ENCODE measurements around the gene IL31RA. TPM values are rescaled to one million over a fixed set of nuclear protein-coding genes. Genes with fewer than 3 reads are reported as not detected.

The IL31RA gene
- total RNA-seq, 2 donors from 2014 or later: 1.1 to 6.6 TPM

GRCh38 chr5:55894135-55894534 lies 43.0 kb downstream of the IL31RA start:
- Histone ChIP-seq H3K4me1 (ENCODE audit: control insufficient read depth in 1 of 2, low read depth in 2 of 2) (no peaks in the 10 kb centered on the region), H3K36me3 (no peaks in the 10 kb centered on the region), H3K9me3 (no peaks in the 10 kb centered on the region), H3K4me3 (no peak overlapping the region), H3K27ac (no peak overlapping the region), H3K27me3 (replicated peaks; ENCODE audit: insufficient read depth) (no peaks in the 10 kb centered on the region)
- ATAC-seq (ENCODE audit: insufficient number of reproducible peaks, low FRiP score, low read depth): no peak
- no peak for TF ChIP-seq CTCF (IDR thresholded peaks at IDR 0.05)
- no peak for DNase-seq (ENCODE audit: low spot score)

DNA sequence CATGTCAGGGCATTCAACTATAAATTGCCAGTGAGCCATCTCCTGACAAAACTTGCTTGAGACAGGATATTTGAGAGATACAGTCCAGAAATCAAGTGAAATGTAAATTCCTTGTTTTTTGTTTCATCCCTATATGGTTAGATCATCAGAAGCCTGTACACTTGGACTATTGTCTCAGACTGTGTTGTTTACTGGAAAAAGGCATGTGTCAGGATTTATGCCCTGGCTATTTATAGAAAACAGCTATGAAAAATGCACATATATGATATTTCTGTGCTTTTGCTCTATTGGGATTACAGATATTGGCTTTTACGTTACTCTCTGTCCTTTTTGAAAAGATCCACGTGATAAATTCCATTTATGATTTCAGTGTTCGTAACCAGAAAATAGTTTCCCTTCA lies 44.2 kb downstream of the IL31RA start:
- no peak for TF ChIP-seq CTCF (IDR thresholded peaks at IDR 0.05)
- H3K27ac ChIP-seq: no peak overlapping the region
- H3K4me1 ChIP-seq (ENCODE audit: control insufficient read depth in 1 of 2, low read depth in 2 of 2): no peaks in the 10 kb centered on the region
- H3K4me3 ChIP-seq: no peak overlapping the region
- DNase-seq (ENCODE audit: low spot score): no peak
- ATAC-seq (ENCODE audit: insufficient number of reproducible peaks, low FRiP score, low read depth): no peak
- H3K9me3 ChIP-seq: no peaks in the 10 kb centered on the region
- H3K27me3 ChIP-seq (replicated peaks; ENCODE audit: insufficient read depth): no peaks in the 10 kb centered on the region
- H3K36me3 ChIP-seq: no peaks in the 10 kb centered on the region

- DNase-seq (ENCODE audit: low spot score) (no peak), ATAC-seq (ENCODE audit: insufficient number of reproducible peaks, low FRiP score, low read depth) (no peak)
- no peaks in the 10 kb centered on the region for H3K9me3 ChIP-seq
- H3K27ac ChIP-seq: no peak overlapping the region
- no peaks in the 10 kb centered on the region for H3K36me3 ChIP-seq
- no peak overlapping the region for H3K4me3 ChIP-seq
- no peak for TF ChIP-seq CTCF (IDR thresholded peaks at IDR 0.05)
- no peaks in the 10 kb centered on the region for H3K4me1 ChIP-seq (ENCODE audit: control insufficient read depth in 1 of 2, low read depth in 2 of 2)
- no peaks in the 10 kb centered on the region for H3K27me3 ChIP-seq (replicated peaks; ENCODE audit: insufficient read depth)
Observed at GRCh38 chr5:55896238-55896637, 45.1 kb downstream of the IL31RA start.

DNA sequence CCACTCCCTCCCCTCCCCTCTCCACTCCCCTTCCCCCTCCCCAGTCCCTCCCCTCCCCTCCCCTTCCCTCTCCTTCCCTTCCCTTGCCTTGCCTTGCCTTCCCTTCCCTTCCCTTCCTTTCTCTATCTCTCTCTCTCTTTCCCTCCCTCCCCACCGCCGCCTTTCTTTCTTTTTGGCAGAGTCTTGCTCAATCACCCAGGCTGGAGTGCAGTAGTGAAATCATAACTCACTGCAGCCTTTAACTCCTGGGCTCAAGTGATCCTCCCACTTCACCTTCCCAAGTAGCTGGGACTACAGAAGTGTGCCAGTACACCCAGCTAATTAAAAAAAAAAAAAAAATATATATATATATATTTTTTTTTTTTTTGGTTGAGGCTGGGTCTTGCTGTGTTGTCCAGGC lies 45.5 kb downstream of the IL31RA start:
- H3K36me3 ChIP-seq: no peaks in the 10 kb centered on the region
- no peak overlapping the region for H3K4me3 ChIP-seq
- no peaks in the 10 kb centered on the region for H3K9me3 ChIP-seq
- no peaks in the 10 kb centered on the region for H3K27me3 ChIP-seq (replicated peaks; ENCODE audit: insufficient read depth)
- no peak for ATAC-seq (ENCODE audit: insufficient number of reproducible peaks, low FRiP score, low read depth)
- TF ChIP-seq CTCF (IDR thresholded peaks at IDR 0.05): no peak
- no peak for DNase-seq (ENCODE audit: low spot score)
- no peaks in the 10 kb centered on the region for H3K4me1 ChIP-seq (ENCODE audit: control insufficient read depth in 1 of 2, low read depth in 2 of 2)
- H3K27ac ChIP-seq: no peak overlapping the region

DNA sequence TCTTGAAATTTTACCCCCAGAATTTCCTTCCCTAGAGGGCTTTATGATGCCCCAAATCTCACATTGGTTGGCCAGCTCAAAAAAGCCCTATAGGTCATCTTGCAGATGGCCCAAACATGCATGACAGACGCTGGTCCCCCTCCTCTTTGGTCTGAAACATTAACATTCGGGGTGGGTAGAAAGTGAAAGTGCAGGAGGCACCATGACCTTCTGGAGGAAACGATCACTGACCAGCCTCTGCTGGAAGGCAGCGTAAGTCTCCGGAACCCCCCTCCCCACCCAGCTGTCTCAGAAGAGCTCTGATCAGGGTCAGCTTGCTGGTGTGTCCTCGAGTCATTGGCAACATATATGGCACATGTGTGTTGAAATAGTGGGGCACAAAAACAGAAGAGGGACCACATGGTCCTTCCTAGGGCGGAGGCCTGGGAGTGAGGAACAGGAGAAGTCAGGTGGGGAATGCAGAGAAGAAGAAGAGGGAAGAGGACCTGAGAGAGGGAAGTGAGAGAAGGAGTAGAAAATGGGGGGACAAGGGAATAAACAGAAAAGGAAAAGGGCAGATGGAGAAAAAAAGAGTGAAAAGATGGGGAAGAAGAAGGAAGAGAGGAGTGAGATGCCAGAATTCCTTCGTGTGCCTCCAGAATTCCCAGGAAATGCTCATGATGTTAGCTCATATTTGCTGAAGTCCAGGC lies 46.2 kb downstream of the IL31RA start:
- no peaks in the 10 kb centered on the region for H3K27me3 ChIP-seq (replicated peaks; ENCODE audit: insufficient read depth)
- H3K36me3 ChIP-seq: no peaks in the 10 kb centered on the region
- no peaks in the 10 kb centered on the region for H3K9me3 ChIP-seq
- no peak for TF ChIP-seq CTCF (IDR thresholded peaks at IDR 0.05)
- ATAC-seq (ENCODE audit: insufficient number of reproducible peaks, low FRiP score, low read depth) (no peak), DNase-seq (ENCODE audit: low spot score) (no peak)
- no peaks in the 10 kb centered on the region for H3K4me1 ChIP-seq (ENCODE audit: control insufficient read depth in 1 of 2, low read depth in 2 of 2)
- peak overlapping the region in 1 of 2 donors; percentile 27 for H3K27ac ChIP-seq
- H3K4me3 ChIP-seq: peak overlapping the region; percentile 71

Data from thoracic aorta (tissue), 2 donors.